Choroid plexus epithelial cell (primary cell): ENCODE measurements around the gene ESYT3.
"Not testable (repeated sequence)": the region's sequence is repeated elsewhere in the genome, so short reads cannot be mapped to it uniquely, and the experiment has no call there.

Source experiments
- DNase-seq: peaks from one replicate; pipeline ENCODE4 v3.0.0-alpha.2; 2010; ENCODE audit warnings: low read depth
- H3K4me3 ChIP-seq: 2 replicates; pipeline ENCODE4 v1.5.1; 2011; ENCODE audit warnings: low read depth, mild to moderate bottlenecking, control low read depth, low read length, moderate library complexity
- TF ChIP-seq, protein P1 (sequence below): conservative IDR thresholded peaks from 2 replicates; pipeline ENCODE4 v1.5.1; 2011; ENCODE audit warnings: low read depth, mild to moderate bottlenecking, control low read depth, inconsistent platforms, low read length, moderate library complexity

ESYT3 gene

GRCh38 chr3:138450181-138450580 is 15.8 kb downstream of the ESYT3 start:
- TF ChIP-seq, protein P1, sequence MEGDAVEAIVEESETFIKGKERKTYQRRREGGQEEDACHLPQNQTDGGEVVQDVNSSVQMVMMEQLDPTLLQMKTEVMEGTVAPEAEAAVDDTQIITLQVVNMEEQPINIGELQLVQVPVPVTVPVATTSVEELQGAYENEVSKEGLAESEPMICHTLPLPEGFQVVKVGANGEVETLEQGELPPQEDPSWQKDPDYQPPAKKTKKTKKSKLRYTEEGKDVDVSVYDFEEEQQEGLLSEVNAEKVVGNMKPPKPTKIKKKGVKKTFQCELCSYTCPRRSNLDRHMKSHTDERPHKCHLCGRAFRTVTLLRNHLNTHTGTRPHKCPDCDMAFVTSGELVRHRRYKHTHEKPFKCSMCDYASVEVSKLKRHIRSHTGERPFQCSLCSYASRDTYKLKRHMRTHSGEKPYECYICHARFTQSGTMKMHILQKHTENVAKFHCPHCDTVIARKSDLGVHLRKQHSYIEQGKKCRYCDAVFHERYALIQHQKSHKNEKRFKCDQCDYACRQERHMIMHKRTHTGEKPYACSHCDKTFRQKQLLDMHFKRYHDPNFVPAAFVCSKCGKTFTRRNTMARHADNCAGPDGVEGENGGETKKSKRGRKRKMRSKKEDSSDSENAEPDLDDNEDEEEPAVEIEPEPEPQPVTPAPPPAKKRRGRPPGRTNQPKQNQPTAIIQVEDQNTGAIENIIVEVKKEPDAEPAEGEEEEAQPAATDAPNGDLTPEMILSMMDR = no peak
- DNase-seq = no peak
- no peak overlapping the region for H3K4me3 ChIP-seq

DNA sequence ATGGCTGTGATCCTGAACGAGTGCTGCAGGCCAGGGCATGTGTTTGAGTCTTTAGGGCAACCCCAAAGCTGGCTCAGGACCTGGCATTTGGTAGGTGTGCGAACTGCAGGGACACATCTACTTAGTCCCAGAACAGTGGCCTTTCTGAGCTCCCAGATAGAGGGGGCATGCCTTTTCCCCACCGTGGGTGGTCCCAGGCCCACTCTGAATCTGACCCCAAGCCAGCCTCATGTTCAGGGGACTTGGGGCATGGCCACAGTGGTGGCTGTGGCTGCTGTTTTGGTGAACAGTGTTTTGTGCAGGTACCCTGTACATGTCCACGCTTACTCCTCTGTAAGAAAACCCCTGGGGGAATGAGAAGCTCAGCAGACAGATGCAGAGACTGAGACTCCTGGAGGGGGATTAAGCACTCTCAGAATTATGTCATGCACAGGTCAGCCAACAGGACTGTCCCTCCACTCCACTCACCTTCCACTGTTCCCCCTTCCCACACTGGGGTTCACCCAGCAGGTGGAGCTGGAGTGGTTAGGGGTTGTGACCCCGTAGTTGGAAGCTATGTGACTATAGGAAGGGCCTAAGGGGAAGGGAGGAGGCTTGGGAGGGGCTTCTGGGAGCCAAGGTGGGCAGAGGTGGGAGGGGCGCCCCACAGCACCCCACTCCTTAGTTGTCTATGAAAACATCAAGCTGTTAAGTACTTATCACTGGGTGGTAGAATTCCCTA is 16.4 kb downstream of the ESYT3 start:
- H3K4me3 ChIP-seq = no peak overlapping the region
- DNase-seq = no peak
- TF ChIP-seq, protein P1 = no peak

DNA sequence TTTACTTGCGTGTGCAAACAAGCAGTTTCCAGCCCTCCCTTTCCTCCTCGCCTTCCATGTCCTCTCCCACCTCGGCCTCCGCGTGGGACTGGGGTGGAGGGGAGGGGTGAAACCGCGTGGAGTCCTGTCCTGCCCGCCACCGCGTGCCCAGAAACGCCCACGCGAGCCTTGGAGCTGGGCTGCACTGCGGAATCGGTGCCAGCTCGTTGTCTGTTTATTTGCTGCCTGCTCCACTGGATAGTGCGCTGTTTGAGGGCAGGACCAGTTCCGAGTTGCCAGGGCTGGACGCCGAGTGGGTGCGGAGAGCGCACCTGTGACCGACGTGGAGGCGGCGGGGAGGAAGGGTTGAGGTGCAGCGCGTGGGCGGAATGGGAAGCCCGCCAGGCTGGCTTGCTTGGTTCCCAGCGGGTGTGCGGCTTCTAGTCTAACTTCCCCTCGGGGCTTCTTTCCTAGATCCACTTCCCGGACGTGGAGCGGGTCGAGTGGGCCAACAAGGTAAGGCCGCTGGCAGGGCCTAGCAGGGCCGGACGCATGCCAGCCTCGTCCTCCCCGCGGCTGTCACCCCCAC is 17.3 kb downstream of the ESYT3 start:
- no peak for DNase-seq
- H3K4me3 ChIP-seq = no peak overlapping the region
- TF ChIP-seq, protein P1 = no peak

- DNase-seq = no peak
- TF ChIP-seq, protein P1 = no peak
Observed at GRCh38 chr3:138452436-138452835, 18.0 kb downstream of the ESYT3 start.

DNA sequence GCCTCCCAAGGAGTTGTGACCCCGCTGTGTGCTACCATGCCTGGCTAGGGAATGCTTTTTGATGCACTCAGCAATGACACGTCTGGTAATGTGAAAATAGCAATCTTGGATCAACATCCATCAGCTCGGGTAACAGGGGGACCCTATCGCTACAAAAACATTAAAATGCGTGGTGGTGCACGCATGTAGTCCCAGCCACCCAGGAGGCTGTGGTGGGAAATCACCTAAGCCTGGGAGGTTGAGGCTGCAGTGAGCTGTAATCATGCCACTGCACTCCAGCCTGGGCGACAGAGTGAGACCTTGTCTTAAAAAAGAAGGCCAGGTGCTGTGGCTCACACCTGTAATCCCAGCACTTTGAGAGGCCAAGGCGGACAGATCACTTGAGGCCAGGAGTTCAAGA is 19.5 kb downstream of the ESYT3 start:
- DNase-seq, H3K4me3 ChIP-seq: not testable (repeated sequence)

More at GRCh38 chr3:138452436-138452835, 18.0 kb downstream of the ESYT3 start:
- no peak overlapping the region for H3K4me3 ChIP-seq

DNA sequence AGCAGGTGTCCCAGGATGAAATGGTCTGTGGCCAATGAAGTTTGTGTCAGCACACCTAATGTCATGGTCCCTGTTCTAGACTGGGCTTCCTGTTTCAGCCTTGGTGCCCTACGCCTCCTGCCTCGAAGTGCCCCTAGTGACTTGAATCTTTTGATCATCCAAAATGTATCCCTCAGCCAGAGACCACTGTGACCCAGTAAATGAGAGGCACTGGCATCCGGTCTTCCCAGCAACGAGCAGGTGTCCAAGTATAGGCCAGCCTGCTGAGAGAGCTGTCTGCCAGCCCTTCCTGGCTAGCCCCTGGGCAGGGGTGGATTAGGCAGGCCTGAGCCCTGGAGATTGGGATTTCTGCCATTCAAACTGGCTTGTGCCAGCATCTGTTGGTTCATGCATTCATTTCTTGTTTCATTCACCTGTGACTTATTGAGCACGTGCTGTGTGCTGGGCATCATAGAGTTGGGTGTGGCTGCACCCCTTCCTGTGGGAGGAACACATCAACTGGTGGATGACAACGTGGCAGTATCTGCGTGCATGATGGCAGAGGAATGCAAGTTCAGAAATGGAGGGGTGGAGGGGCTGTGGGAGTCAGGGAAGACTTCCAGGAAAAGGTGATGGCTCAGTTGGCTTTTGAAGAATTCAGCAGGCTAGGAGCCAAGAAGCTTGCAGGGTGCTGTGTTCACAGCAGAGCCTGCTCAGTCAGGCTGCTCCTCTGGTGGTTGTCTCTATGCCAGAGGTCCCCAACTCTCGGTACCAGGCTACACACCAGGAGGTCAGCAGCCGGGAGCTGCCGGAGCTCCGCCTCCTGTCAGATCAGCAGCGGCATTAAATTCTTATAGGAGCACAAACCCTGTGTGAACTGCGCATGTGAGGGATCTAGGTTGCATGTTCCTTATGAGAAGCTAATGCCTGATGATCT is 21.6 kb downstream of the ESYT3 start:
- peak; percentile 69 for DNase-seq
- no peak overlapping the region for H3K4me3 ChIP-seq
- TF ChIP-seq, protein P1 = no peak
